Muscle layer of colon (tissue), 2 donors: ENCODE measurements around the gene GNLY.
A peak's percentile ranks its signal among the peaks of the same experiment; 100 is the strongest.

Source experiments
- H3K27ac ChIP-seq: one replicate; pipeline ENCODE4 v1.7.0; 2013; ENCODE audit warnings: low read depth, mild to moderate bottlenecking, low read length, moderate library complexity
- H3K27me3 ChIP-seq, 2 donors: one replicate each; pipeline ENCODE4 v1.7.0; 2013; ENCODE audit warnings: low read length in 2 of 2, mild to moderate bottlenecking in 2 of 2; ENCODE audit not compliant: insufficient read depth in 2 of 2, control insufficient read depth in 1 of 2
- H3K36me3 ChIP-seq: one replicate; pipeline ENCODE4 v1.7.0; 2013; ENCODE audit warnings: mild to moderate bottlenecking, low read length; ENCODE audit not compliant: insufficient read depth
- H3K4me1 ChIP-seq: one replicate; pipeline ENCODE4 v1.7.0; 2013; ENCODE audit warnings: mild to moderate bottlenecking, low read length; ENCODE audit not compliant: insufficient read depth
- H3K4me3 ChIP-seq, 2 donors: one replicate each; pipeline ENCODE4 v1.7.0; 2013; ENCODE audit warnings: low read length in 2 of 2, low read depth in 1 of 2, mild to moderate bottlenecking in 1 of 2, moderate library complexity in 1 of 2
- H3K9ac ChIP-seq: one replicate; pipeline ENCODE4 v1.7.0; 2013; ENCODE audit warnings: low read length
- H3K9me3 ChIP-seq: one replicate; pipeline ENCODE4 v1.7.0; 2013; ENCODE audit warnings: mild to moderate bottlenecking, low read length
- donor health status: abdominal sarcoma.
- donor health status: Adenocarcinoma of cecum.

GNLY gene

DNA sequence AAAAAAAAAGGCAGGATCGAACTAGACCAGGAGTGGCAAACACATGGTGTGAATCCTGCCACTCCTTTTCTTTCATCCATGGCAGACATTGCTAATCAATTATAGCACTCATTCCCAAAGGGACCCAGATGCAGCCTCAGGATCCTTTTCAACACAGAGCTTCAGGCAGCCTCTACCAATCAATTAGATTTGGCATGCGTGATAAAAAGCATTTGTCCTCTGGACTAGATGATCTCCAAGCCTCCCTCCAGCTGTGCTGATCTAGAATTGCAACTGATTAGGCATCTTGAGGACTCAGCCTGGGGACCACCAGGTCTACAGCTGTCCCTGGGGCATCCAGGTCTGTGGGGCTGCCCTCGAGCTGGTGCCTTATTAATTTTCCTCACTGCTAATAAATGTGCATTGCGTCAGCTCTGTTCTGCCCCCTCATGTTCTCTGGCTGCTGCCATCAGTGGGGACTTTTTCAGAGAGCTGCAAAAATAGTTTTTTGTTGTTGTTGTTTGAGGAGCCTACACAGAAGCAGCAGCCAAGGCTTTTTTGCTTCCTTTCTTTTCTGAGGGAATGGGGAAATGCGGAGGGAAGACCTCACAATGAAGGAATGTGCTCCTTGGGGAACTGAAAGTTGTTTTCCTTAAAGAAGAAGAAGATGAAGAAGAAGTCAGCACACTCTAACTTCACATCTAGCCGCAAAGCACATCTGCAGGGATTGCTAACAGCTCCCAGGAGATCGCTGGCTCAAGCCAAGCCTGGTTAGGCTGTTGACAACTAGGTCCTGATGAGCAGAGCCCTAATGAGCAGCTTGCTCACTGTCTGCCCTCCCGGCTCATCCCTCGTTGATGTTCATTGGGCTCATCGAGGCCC lies 50.8 kb downstream of the GNLY start:
- Histone ChIP-seq H3K9ac (no peak overlapping the region), H3K36me3 (no peaks in the 10 kb centered on the region), H3K4me1 (peaks cover 74% of the 10 kb centered on the region), H3K27me3 (no peaks in the 10 kb centered on the region), H3K27ac (peak overlapping the region; percentile 35), H3K4me3 (peak overlapping the region; percentile 0 to 16), H3K9me3 (no peaks in the 10 kb centered on the region)

DNA sequence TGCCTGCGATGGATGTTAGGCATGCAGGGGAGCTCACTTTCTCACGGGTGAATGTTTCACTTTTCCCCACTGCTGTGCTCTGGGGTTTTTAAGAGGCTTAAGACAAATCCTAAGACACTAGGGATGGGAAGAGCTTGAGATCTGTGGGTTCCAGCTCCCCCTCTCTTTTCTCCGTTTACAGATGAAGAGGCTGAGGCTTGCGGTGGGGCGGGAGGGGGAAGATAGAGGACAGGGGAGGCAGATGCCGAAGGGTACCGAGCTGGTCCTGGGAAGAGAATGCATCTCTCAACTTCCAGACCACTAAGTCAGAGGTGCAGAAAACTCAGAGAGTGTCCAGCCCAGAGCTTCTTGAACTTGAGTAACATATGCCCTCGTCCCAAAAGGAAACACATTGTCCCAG lies 51.5 kb downstream of the GNLY start:
- peak overlapping the region; percentile 35 for H3K27ac ChIP-seq

DNA sequence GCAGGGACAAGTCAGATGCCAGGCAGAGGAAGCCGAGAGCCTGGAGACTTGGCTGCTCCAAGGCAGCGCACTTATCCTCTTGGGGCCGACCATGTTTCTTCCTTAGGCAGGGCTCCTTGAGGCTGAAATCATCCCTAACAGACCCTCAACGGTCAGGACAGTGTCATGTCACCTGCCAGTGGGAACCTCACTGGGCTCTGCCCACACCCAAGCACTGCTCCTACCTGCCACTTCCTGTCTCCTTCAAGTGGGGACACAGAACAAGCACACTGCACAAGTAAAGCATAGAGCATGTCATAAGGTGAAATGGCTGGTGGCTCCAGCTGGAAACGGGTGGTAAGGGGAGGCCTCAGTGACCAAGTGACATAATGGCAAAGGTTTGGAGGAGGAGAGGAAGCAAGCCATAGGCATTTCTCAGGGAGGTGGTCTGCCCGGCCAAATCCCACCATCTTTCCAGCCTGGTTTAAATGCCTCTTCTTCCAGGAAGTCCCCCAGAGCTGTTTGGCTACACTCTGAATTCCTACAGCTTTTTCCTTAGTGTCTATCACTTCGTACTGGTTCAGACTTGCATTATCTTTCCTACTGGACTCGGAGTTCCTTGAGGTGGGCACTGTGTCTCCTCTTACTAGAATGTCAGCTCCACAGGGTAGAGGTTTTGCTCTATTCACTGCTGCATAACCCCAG lies 52.3 kb downstream of the GNLY start:
- Histone ChIP-seq H3K4me1 (peaks cover 79% of the 10 kb centered on the region), H3K27ac (no peak overlapping the region), H3K36me3 (no peaks in the 10 kb centered on the region)

More for the DNA sequence above, 51.5 kb downstream of the GNLY start:
- peak overlapping the region in 1 of 2 donors; percentile 0 for H3K4me3 ChIP-seq
- H3K9ac ChIP-seq = no peak overlapping the region
- no peaks in the 10 kb centered on the region for H3K9me3 ChIP-seq
- H3K36me3 ChIP-seq = no peaks in the 10 kb centered on the region
- peaks cover 79% of the 10 kb centered on the region for H3K4me1 ChIP-seq
- H3K27me3 ChIP-seq = no peaks in the 10 kb centered on the region

DNA sequence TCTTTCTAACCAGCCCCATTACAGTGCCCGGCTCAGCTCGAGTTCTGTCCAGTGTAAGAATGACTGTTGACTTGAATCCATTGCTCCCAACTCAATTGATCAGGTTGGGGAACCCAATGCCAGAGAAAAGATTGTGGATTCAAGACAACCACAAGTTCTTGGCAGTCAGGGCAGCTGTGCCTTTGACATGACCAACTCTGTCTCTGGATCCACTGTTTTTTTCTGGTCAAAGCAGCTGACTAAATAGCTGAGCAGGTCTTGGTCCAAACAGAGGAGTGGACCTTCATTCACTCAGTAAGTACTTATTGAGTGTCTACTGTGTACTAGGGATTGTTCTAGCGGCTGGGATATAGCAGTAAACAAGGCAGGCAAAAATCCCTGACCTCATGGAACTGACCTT lies 53.3 kb downstream of the GNLY start:
- Histone ChIP-seq H3K9ac (no peak overlapping the region), H3K27ac (no peak overlapping the region), H3K27me3 (no peaks in the 10 kb centered on the region), H3K4me3 (no peak overlapping the region), H3K9me3 (no peaks in the 10 kb centered on the region), H3K36me3 (no peaks in the 10 kb centered on the region), H3K4me1 (peaks cover 72% of the 10 kb centered on the region)

More for the DNA sequence above, 52.3 kb downstream of the GNLY start:
- no peaks in the 10 kb centered on the region for H3K9me3 ChIP-seq
- H3K27me3 ChIP-seq = no peaks in the 10 kb centered on the region
- no peak overlapping the region for H3K9ac ChIP-seq
- peak overlapping the region in 1 of 2 donors; percentile 9 for H3K4me3 ChIP-seq

DNA sequence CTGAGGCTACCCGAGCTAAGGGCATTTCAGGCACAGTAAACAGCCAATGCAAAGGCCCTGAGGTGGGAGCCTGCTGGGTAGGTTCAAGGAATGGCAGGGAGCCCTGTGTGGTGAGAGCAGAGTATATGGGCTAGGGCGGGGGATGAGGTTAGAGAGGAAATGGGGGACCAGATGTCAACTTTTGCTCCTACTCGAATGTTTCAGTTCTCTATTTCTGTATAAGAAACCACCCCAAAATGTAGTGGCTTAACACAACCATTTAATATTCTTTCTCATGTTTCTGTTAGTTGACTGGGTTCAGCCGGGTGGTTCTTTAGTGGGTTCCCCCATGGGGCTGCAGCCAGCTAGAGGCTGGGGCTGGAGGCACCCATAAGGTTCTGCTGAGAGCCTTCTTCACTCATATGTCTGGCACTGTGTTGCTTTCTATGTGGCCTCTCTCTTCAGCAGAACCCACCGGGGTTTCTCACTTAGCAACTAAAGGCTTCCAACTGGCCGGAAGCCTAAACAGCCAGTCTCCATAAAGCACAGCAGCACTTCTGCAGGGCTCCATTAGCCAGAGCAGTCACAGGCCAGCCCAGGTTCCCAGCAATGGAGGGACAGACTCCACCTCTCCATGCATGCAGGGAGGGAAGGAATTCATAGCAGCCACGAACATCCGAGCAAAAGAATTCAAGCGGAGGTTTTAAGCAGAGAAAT lies 54.0 kb downstream of the GNLY start:
- no peak overlapping the region for H3K27ac ChIP-seq
- H3K4me1 ChIP-seq = peaks cover 71% of the 10 kb centered on the region
- no peak overlapping the region for H3K4me3 ChIP-seq
- no peaks in the 10 kb centered on the region for H3K36me3 ChIP-seq
- no peaks in the 10 kb centered on the region for H3K9me3 ChIP-seq
- no peaks in the 10 kb centered on the region for H3K27me3 ChIP-seq
- no peak overlapping the region for H3K9ac ChIP-seq
